H1 (cell line): ENCODE data around the gene AKTIP. TPM values are rescaled to one million over a fixed set of nuclear protein-coding genes. Genes with fewer than 3 reads are reported as not detected.

ENCODE experiments used
- CTCF ChIA-PET: fragments of 300-600 bp; sonication (Branson Sonifier 250); formaldehyde crosslinking; loops from one replicate; lab custom pipeline; 2021; ENCODE audit not compliant: partially characterized antibody; lab: Charles Lee
- POLR2A ChIA-PET: fragments of 300-600 bp; sonication (Branson Sonifier 250); formaldehyde crosslinking; loops from one replicate; lab custom pipeline; 2021; ENCODE audit warnings: inconsistent platforms; ENCODE audit not compliant: partially characterized antibody; lab: Charles Lee
- DNase-seq, 2 experiments: peaks; one replicate each; pipeline versions ENCODE4 v3.0.0 to v3.0.0-alpha.2; 2010 to 2022; ENCODE audit warnings: low spot score in 2 of 2, low read depth in 1 of 2, mixed read lengths in 1 of 2
- FAIRE-seq: peaks from 2 replicates; lab custom pipeline; 2011; peaks lifted over from hg19 to GRCh38; lab: Jason Lieb, UNC
- H2AFZ ChIP-seq: 2 replicates; pipeline ENCODE4 v1.8.1; 2012; ENCODE audit warnings: low read length, inconsistent platforms
- H2AK5ac ChIP-seq: 2 replicates; pipeline ENCODE4 v1.6.1; 2013; ENCODE audit warnings: low read depth, low read length
- H2BK120ac ChIP-seq: replicated peaks from 2 replicates; pipeline ENCODE3; 2013; ENCODE audit warnings: low read depth, low read length, inconsistent platforms
- H2BK12ac ChIP-seq: 2 replicates; pipeline ENCODE4 v1.6.1; 2013; ENCODE audit warnings: low read depth, low read length
- H2BK15ac ChIP-seq: 2 replicates; pipeline ENCODE4 v1.6.1; 2013; ENCODE audit warnings: low read length
- H2BK20ac ChIP-seq: 2 replicates; pipeline ENCODE4 v1.6.1; 2013; ENCODE audit warnings: low read length
- H2BK5ac ChIP-seq: 2 replicates; pipeline ENCODE4 v1.6.1; 2013; ENCODE audit warnings: low read depth, low read length
- H3K14ac ChIP-seq: 2 replicates; pipeline ENCODE4 v1.6.1; 2013; ENCODE audit warnings: inconsistent platforms; ENCODE audit not compliant: insufficient read length
- H3K18ac ChIP-seq: 2 replicates; pipeline ENCODE4 v1.6.1; 2013; ENCODE audit warnings: low read length; ENCODE audit errors: extremely low read depth
- H3K23ac ChIP-seq: 2 replicates; pipeline ENCODE4 v1.6.1; 2013; ENCODE audit warnings: inconsistent platforms; ENCODE audit not compliant: insufficient read length
- H3K23me2 ChIP-seq: 2 replicates; pipeline ENCODE4 v1.6.1; 2013; ENCODE audit warnings: low read depth, low read length
- H3K27ac ChIP-seq: 2 replicates; pipeline ENCODE4 v1.6.1; 2011; ENCODE audit warnings: low read depth, low read length, inconsistent platforms
- H3K27me3 ChIP-seq, 4 experiments: replicated peaks in 1 of 4; 1 replicate in 1 of 4; 2 replicates in 3 of 4; pipeline versions ENCODE4 v1.6.1 to v1.8.1; 2011 to 2013; ENCODE audit warnings: low read length in 3 of 4, mild to moderate bottlenecking in 3 of 4, inconsistent platforms in 2 of 4, mixed read lengths in 2 of 4, moderate library complexity in 1 of 4; ENCODE audit not compliant: control insufficient read depth in 3 of 4, insufficient read depth in 3 of 4; ENCODE audit errors: extremely low read depth in 1 of 4
- H3K36me3 ChIP-seq, 4 experiments: 2 replicates each; pipeline versions ENCODE4 v1.6.1 to v1.8.1; 2011 to 2013; ENCODE audit warnings: mild to moderate bottlenecking in 4 of 4, low read length in 3 of 4, moderate library complexity in 2 of 4, control low read depth in 1 of 4, inconsistent platforms in 1 of 4; ENCODE audit not compliant: insufficient read depth in 4 of 4, control insufficient read depth in 2 of 4
- H3K4ac ChIP-seq: replicated peaks from 2 replicates; pipeline ENCODE3; 2013; ENCODE audit warnings: low read length, low read depth, mixed read lengths, inconsistent platforms; ENCODE audit not compliant: insufficient read length
- H3K4me1 ChIP-seq, 4 experiments: replicated peaks in 1 of 4; 1 replicate in 1 of 4; 2 replicates in 3 of 4; pipeline versions ENCODE4 v1.6.1 to v1.8.1; 2011 to 2013; ENCODE audit warnings: low read length in 3 of 4, inconsistent platforms in 2 of 4, mixed read lengths in 1 of 4; ENCODE audit not compliant: insufficient read depth in 4 of 4, control insufficient read depth in 3 of 4
- H3K4me2 ChIP-seq, 2 experiments: 2 replicates each; pipeline versions ENCODE4 v1.6.1 to v1.8.1; 2011 to 2013; ENCODE audit warnings: low read depth in 2 of 2, low read length in 2 of 2, control low read depth in 1 of 2, inconsistent platforms in 1 of 2, mild to moderate bottlenecking in 1 of 2; ENCODE audit not compliant: insufficient read depth in 1 of 2
- H3K4me3 ChIP-seq, 4 experiments: fragments of 200-600, 300-600 bp in 1 of 4; sonication (generic), shearing (Covaris generic), sonication (Bioruptor Twin) in 1 of 4; 2 replicates each; pipeline versions ENCODE4 v1.5.1 to v1.8.1; 2011 to 2016; ENCODE audit warnings: low read length in 4 of 4, low read depth in 3 of 4, control low read depth in 2 of 4, inconsistent platforms in 2 of 4, mild to moderate bottlenecking in 2 of 4, mixed read lengths in 1 of 4, moderate library complexity in 1 of 4; ENCODE audit not compliant: insufficient read depth in 2 of 4; ENCODE audit errors: extremely low read depth in 1 of 4
- H3K56ac ChIP-seq: replicated peaks from 2 replicates; pipeline ENCODE3; 2013; ENCODE audit warnings: low read depth, mild to moderate bottlenecking, mixed read lengths, low read length, inconsistent platforms; ENCODE audit not compliant: insufficient read length
- H3K79me1 ChIP-seq: 2 replicates; pipeline ENCODE4 v1.6.1; 2013; ENCODE audit warnings: low read depth, low read length, control low read depth
- H3K79me2 ChIP-seq, 2 experiments: 2 replicates each; pipeline versions ENCODE4 v1.6.1 to v1.8.1; 2012 to 2013; ENCODE audit warnings: low read length in 2 of 2, mild to moderate bottlenecking in 2 of 2, inconsistent platforms in 1 of 2; ENCODE audit not compliant: insufficient read depth in 2 of 2, control insufficient read depth in 1 of 2
- H3K9ac ChIP-seq, 4 experiments: replicated peaks in 1 of 4; 1 replicate in 1 of 4; 2 replicates in 3 of 4; pipeline versions ENCODE4 v1.6.1 to v1.8.1; 2011 to 2013; ENCODE audit warnings: low read depth in 3 of 4, low read length in 3 of 4, control low read depth in 2 of 4, mild to moderate bottlenecking in 2 of 4, moderate library complexity in 2 of 4, inconsistent platforms in 1 of 4; ENCODE audit errors: extremely low read depth in 1 of 4
- H3K9me3 ChIP-seq, 2 experiments: 2 replicates each; pipeline versions ENCODE4 v1.6.1 to v1.8.1; 2012 to 2013; ENCODE audit warnings: mild to moderate bottlenecking in 2 of 2, moderate library complexity in 2 of 2, control low read depth in 1 of 2, inconsistent platforms in 1 of 2, low read depth in 1 of 2, low read length in 1 of 2, mixed read lengths in 1 of 2; ENCODE audit not compliant: insufficient read depth in 2 of 2
- H4K20me1 ChIP-seq, 2 experiments: replicated peaks in 1 of 2; 2 replicates each; pipeline versions ENCODE3 to v1.8.1; 2011 to 2013; ENCODE audit warnings: inconsistent platforms in 2 of 2, low read length in 2 of 2, mild to moderate bottlenecking in 1 of 2; ENCODE audit not compliant: insufficient read depth in 2 of 2, control insufficient read depth in 1 of 2
- H4K5ac ChIP-seq: 2 replicates; pipeline ENCODE4 v1.6.1; 2013; ENCODE audit warnings: low read length, low read depth, mixed read lengths, inconsistent platforms; ENCODE audit not compliant: insufficient read length
- H4K8ac ChIP-seq: 2 replicates; pipeline ENCODE4 v1.8.0; 2013; ENCODE audit warnings: mild to moderate bottlenecking, moderate library complexity, low read length, inconsistent platforms; ENCODE audit not compliant: insufficient read depth; ENCODE audit errors: extremely low read depth
- H4K91ac ChIP-seq: replicated peaks from 2 replicates; pipeline ENCODE3; 2013; ENCODE audit warnings: low read length, mixed read lengths, inconsistent platforms; ENCODE audit not compliant: insufficient read length
- CREB1 ChIP-seq: IDR thresholded peaks from 2 replicates; pipeline ENCODE4 v1.6.1; 2012; ENCODE audit warnings: inconsistent platforms
- MAFK ChIP-seq: IDR thresholded peaks from 2 replicates; pipeline ENCODE4 v1.6.1; 2012; ENCODE audit warnings: low read depth, mild to moderate bottlenecking, improper control_type of control experiment, low read length
- NRF1 ChIP-seq: IDR thresholded peaks from 2 replicates; pipeline ENCODE4 v1.6.1; 2011; ENCODE audit warnings: mild to moderate bottlenecking, low read depth, low read length, improper control_type of control experiment
- PHF8 ChIP-seq: fragments of 200-600 bp; sonication (generic); conservative IDR thresholded peaks from 2 replicates; pipeline ENCODE4 v1.7.1; 2012; ENCODE audit warnings: low read depth, mild to moderate bottlenecking, inconsistent platforms, low read length, moderate library complexity
- POLR2A ChIP-seq, 2 experiments: IDR thresholded peaks; 1 replicate in 1 of 2; 2 replicates in 1 of 2; pipeline ENCODE4 v1.6.1; 2011; ENCODE audit warnings: low read depth in 2 of 2, low read length in 2 of 2, mild to moderate bottlenecking in 2 of 2; ENCODE audit errors: control extremely low read depth in 1 of 2
- RAD21 ChIP-seq, 2 experiments: IDR thresholded peaks in 1 of 2; conservative IDR thresholded peaks in 1 of 2; 2 replicates each; pipeline ENCODE4 v1.6.1; 2011; ENCODE audit warnings: low read depth in 2 of 2, low read length in 2 of 2, improper control_type of control experiment in 1 of 2, inconsistent platforms in 1 of 2, mild to moderate bottlenecking in 1 of 2, moderate library complexity in 1 of 2
- RBBP5 ChIP-seq: IDR thresholded peaks from 2 replicates; pipeline ENCODE4 v1.7.1; 2012; ENCODE audit warnings: low read depth, mild to moderate bottlenecking, inconsistent platforms, low read length, moderate library complexity, borderline replicate concordance
- RFX5 ChIP-seq: IDR thresholded peaks from 2 replicates; pipeline ENCODE4 v1.6.1; 2011; ENCODE audit warnings: low read depth, low read length, improper control_type of control experiment, borderline replicate concordance
- RXRA ChIP-seq: IDR thresholded peaks from 2 replicates; pipeline ENCODE4 v1.6.1; 2011; ENCODE audit warnings: low read depth, mild to moderate bottlenecking, low read length, moderate library complexity; ENCODE audit not compliant: insufficient read depth
- ZNF274 ChIP-seq: IDR thresholded peaks from 2 replicates; pipeline ENCODE4 v1.7.0; 2012; ENCODE audit warnings: low read length, borderline replicate concordance; ENCODE audit errors: extremely low read depth
- WGBS, 2 experiments: shearing (Covaris generic) in 1 of 2; methylation state at CpG; one replicate each; pipeline versions ENCODE4 v1.1.6 to v1.1.7; 2013 to 2015; ENCODE audit warnings: low lambda C conversion rate in 2 of 2, mixed read lengths in 2 of 2, inconsistent platforms in 1 of 2, low coverage in 1 of 2, missing lambda C conversion rate in 1 of 2; ENCODE audit not compliant: insufficient replicate concordance in 2 of 2, insufficient coverage in 1 of 2, insufficient read length in 1 of 2; ENCODE audit errors: extremely low coverage in 1 of 2, missing lambda C conversion rate in 1 of 2; 5-methylcytosine and 5-hydroxymethylcytosine counted together
- polyA plus RNA-seq, 7 experiments: library from polyadenylated mRNA; depleted of rRNA in 3 of 7; stranded (reverse) in 5 of 7; unstranded in 2 of 7; fragments of >200 nt in 5 of 7; fragments of 200-250 nt in 2 of 7; gene quantifications; 1 replicate in 5 of 7; 2 replicates in 1 of 7; 4 replicates in 1 of 7; pipeline versions ENCODE4 v1.2.1 to v1.2.3, GENCODE V29; 2011 to 2013; ENCODE audit warnings: missing spikeins in 2 of 7, mixed read lengths in 2 of 7
- total RNA-seq: library from RNA; stranded (reverse); fragmentation: NEBNext Ultra II Directional; extraction: Animal tissue kit (Norgen Biotek cat#: 25700); gene quantifications from 2 replicates; pipeline ENCODE4 v1.2.1, GENCODE V29; 2021
- TF ChIP-seq, protein P1 (sequence below): IDR thresholded peaks from 2 replicates; pipeline ENCODE4 v1.6.1; 2012; ENCODE audit warnings: low read length, inconsistent platforms

Gene AKTIP
- total and polyA plus RNA-seq, 2 of the 8 experiments (the other 6 are each of a cell fraction or from before 2014, with no cell fraction given), result 15.0 to 15.6 TPM

DNA sequence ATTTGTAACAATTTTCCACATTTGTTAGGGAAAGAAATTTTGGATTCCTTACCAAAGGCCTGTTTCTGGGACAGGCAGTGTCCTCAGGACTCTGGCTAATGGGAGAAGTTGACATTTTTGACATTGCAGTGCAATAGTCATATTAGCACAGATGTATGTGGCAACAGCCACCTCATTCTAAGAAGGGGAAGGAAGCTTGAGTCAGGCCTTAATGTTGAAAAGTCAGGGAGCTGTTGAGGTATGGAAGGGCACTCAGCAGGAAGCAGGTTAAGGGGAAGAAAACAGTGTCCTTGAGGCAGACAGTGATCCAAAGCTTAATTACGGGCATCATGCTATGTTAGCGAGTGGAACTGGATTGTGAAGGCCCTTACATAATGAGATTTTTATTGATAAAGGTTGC is 20.9 kb downstream of the AKTIP start:
- peaks cover 3 to 4% of the 10 kb centered on the region in 2 experiments; a peak in 1 of 4 replicates for H3K9me3 ChIP-seq
- no peak overlapping the region for H4K8ac ChIP-seq
- H2BK12ac ChIP-seq, result no peak overlapping the region
- H2AK5ac ChIP-seq, result no peak overlapping the region
- no peak overlapping the region for H2BK15ac ChIP-seq
- no peaks in the 10 kb centered on the region for H3K79me2 ChIP-seq
- no peak overlapping the region for H3K4ac ChIP-seq
- no peak overlapping the region for H3K9ac ChIP-seq
- H3K14ac ChIP-seq, result no peak overlapping the region
- no peak overlapping the region for H2BK120ac ChIP-seq
- H3K79me1 ChIP-seq, result no peaks in the 10 kb centered on the region
- FAIRE-seq, result no peak
- TF ChIP-seq RAD21 (IDR thresholded peaks at IDR 0.05 in 1 of 2, conservative IDR thresholded peaks at IDR 0.05 in 1 of 2; ENCODE audit: low read depth in 2 of 2, low read length in 2 of 2) (no peak), MAFK (no peak), RFX5 (no peak), ZNF274 (no peak), RXRA (no peak), NRF1 (no peak), CREB1 (no peak), POLR2A (IDR thresholded peaks at IDR 0.05; ENCODE audit: control extremely low read depth in 1 of 2, low read depth in 2 of 2, low read length in 2 of 2) (no peak), RBBP5 (no peak), PHF8 (no peak)
- TF ChIP-seq, protein P1, sequence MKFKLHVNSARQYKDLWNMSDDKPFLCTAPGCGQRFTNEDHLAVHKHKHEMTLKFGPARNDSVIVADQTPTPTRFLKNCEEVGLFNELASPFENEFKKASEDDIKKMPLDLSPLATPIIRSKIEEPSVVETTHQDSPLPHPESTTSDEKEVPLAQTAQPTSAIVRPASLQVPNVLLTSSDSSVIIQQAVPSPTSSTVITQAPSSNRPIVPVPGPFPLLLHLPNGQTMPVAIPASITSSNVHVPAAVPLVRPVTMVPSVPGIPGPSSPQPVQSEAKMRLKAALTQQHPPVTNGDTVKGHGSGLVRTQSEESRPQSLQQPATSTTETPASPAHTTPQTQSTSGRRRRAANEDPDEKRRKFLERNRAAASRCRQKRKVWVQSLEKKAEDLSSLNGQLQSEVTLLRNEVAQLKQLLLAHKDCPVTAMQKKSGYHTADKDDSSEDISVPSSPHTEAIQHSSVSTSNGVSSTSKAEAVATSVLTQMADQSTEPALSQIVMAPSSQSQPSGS, result no peak
- H3K27me3 ChIP-seq, result no peaks in the 10 kb centered on the region
- no peak overlapping the region for H2BK20ac ChIP-seq
- POLR2A ChIA-PET, result no interaction called here
- no peak overlapping the region for H4K91ac ChIP-seq
- no peak overlapping the region for H3K23ac ChIP-seq
- no peak for DNase-seq
- H2AFZ ChIP-seq, result no peak overlapping the region
- H4K20me1 ChIP-seq, result peaks cover 0 to 1% of the 10 kb centered on the region in 2 experiments
- no peaks in the 10 kb centered on the region for H3K4me1 ChIP-seq
- no peak overlapping the region for H3K18ac ChIP-seq
- 89% methylated on average over 2 of the region's 2 CpGs; no CpG with 5 or more reads in 1 of the 2 experiments for WGBS, 2 experiments
- CTCF ChIA-PET, result interaction anchor here (0.5 kb wide), 1 partner anchor 396 kb away, joined by 3 read pairs; no protein-coding TSS in a partner anchor
- no peak overlapping the region for H3K27ac ChIP-seq
- H4K5ac ChIP-seq, result no peak overlapping the region
- peaks cover 12 to 54% (median 32%) of the 10 kb centered on the region in 4 experiments for H3K36me3 ChIP-seq
- no peak overlapping the region for H3K56ac ChIP-seq
- no peak overlapping the region for H3K4me3 ChIP-seq
- H2BK5ac ChIP-seq, result no peak overlapping the region
- H3K4me2 ChIP-seq, result no peak overlapping the region
- no peaks in the 10 kb centered on the region for H3K23me2 ChIP-seq
